Skeletal muscle tissue (tissue), 4 donors: ENCODE results near the gene CUEDC1. TPM values are rescaled to one million over a fixed set of nuclear protein-coding genes. Genes with fewer than 3 reads are reported as not detected.

ENCODE experiments used
- H3K27ac ChIP-seq: one replicate; pipeline ENCODE4 v1.7.0; 2013; ENCODE audit warnings: mild to moderate bottlenecking, low read depth, low read length, inconsistent platforms
- H3K27me3 ChIP-seq, 3 donors: one replicate each; pipeline ENCODE4 v1.7.0; 2013; ENCODE audit warnings: low read length in 3 of 3; ENCODE audit not compliant: control insufficient read depth in 3 of 3, insufficient read depth in 3 of 3
- H3K36me3 ChIP-seq, 3 donors: one replicate each; pipeline ENCODE4 v1.7.0; 2013; ENCODE audit warnings: low read length in 3 of 3; ENCODE audit not compliant: control insufficient read depth in 3 of 3, insufficient read depth in 3 of 3
- H3K4me1 ChIP-seq, 3 donors: one replicate each; pipeline ENCODE4 v1.7.0; 2013; ENCODE audit warnings: low read length in 3 of 3, mild to moderate bottlenecking in 3 of 3; ENCODE audit not compliant: control insufficient read depth in 3 of 3, insufficient read depth in 3 of 3
- H3K4me3 ChIP-seq, 3 donors: one replicate each; pipeline ENCODE4 v1.7.0; 2013; ENCODE audit warnings: low read length in 3 of 3
- H3K9ac ChIP-seq, 3 donors: one replicate each; pipeline ENCODE4 v1.7.0; 2013; ENCODE audit warnings: low read length in 3 of 3, mild to moderate bottlenecking in 3 of 3, moderate library complexity in 2 of 3, low read depth in 1 of 3
- H3K9me3 ChIP-seq, 3 donors: one replicate each; pipeline ENCODE4 v1.7.0; 2013; ENCODE audit warnings: low read length in 3 of 3; ENCODE audit not compliant: control insufficient read depth in 3 of 3
- total RNA-seq: library from RNA; depleted of rRNA; stranded (reverse); fragments of >200 nt; gene quantifications from one replicate; pipeline ENCODE4 v1.2.3, GENCODE V29; 2014
- donor health status: Osteomylitis.

CUEDC1 gene
- total RNA-seq, 1 donor from 2014 or later, result 10.4 TPM

DNA sequence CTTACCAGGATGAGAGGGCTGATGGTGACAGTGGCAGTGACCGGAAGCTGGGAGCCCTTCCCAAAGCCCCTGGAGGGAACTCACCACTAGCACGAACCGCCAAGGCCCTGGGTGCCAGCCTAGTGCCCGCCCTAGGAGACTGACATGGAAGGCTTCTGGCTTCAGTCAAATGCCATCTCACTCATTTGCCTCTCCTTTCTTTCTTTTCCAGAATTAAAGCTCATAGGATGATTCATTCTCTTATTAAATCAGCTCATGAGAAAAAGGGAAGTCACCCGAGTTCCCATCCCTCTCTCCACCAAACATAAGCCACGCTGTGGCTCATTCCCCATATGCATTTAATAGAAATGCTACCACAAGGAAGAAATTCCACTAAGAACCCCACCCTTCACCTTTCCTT is 12.1 kb downstream of the CUEDC1 start:
- peak overlapping the region; percentile 25 for H3K27ac ChIP-seq
- no peak overlapping the region for H3K4me3 ChIP-seq
- no peaks in the 10 kb centered on the region for H3K27me3 ChIP-seq
- H3K36me3 ChIP-seq, result no peaks in the 10 kb centered on the region
- peaks cover 64 to 76% (median 72%) of the 10 kb centered on the region in 3 donors for H3K4me1 ChIP-seq
- peak overlapping the region in 2 of 3 donors; percentile 4 to 16 for H3K9ac ChIP-seq
- H3K9me3 ChIP-seq, result no peaks in the 10 kb centered on the region

DNA sequence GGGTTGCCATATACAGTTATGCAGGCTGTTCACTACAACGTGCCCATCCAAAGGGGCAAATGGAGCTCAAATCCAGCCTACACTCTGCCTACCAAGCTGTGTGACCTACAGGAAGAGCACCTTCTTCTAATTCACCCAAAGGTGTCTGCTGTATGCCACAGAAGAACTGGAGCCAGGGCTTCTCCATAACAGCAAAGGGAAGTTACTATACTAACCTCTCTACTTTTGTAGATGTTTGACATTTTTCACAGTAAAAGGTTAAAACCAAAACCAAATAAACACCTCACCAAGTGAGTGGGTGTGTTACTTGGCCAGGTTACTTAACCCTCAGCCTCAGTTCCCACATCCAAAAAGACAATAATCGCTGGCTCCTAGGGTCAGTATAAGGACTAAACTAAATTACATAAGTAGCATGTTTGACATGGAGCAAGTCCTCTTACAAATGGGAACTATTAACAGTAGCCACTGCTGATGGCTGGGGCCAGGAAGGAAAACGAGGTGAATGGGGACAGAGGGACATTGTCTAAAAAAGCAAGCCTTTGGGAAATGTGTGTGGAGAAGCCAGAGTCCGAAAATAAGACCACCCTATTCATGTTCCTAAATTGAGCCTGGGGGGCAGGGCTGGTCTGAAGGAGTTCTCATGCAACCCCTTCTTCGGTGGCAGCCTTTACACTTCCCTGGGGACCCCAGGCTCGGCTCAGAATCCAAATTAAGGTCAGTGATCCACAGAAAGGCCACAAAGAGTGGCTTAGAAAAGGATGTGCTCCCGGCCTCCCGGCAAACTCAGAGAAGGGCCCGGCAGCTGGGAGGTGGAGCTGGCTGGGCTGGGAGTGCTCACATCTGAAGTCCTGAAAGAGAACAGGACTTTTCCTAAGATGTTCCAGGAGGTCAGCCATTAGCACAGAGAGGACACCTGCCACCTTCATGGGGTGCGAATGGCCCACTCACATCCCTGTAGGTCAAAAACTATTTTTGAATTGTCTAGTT is 13.5 kb downstream of the CUEDC1 start:
- Histone ChIP-seq H3K4me3 (no peak overlapping the region), H3K27me3 (no peaks in the 10 kb centered on the region), H3K4me1 (peaks cover 73 to 75% (median 74%) of the 10 kb centered on the region in 3 donors), H3K27ac (peak overlapping the region; percentile 25), H3K9me3 (no peaks in the 10 kb centered on the region), H3K9ac (peak overlapping the region in 1 of 3 donors; percentile 65), H3K36me3 (no peaks in the 10 kb centered on the region)

DNA sequence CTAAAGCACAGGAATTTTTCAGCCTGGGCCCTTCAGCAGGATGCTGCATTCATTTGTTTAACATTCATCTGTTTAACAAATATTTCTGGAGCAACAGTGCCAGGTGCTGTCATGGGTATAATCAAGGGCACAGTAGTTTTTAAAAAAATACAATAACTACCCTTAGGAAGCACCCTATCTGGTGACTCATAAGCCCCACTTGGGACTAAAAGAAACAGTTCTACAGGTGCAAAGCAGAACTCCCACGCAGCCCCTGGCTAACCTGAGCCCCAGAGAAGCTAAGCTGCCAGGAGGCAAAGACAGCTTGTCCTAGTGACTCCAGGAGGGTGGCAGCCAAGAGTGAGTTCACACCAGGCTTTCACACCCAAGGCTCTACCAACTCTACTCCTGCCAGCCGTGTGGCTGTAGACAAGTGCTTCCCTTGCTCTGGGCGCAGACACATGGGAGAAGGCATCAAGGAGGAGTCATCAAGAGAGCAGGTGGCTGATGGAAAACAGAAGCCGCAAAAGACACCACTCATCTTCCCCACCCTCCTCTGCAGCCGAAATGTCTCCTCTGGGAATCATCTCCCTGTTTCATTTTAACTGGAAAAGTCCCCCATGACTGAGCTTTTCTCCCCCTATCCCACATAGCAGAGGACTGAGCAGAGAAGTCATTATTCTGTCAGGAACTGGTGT is 14.4 kb downstream of the CUEDC1 start:
- H3K4me3 ChIP-seq, result peak overlapping the region in 1 of 3 donors; percentile 23
- peak overlapping the region; percentile 25 for H3K27ac ChIP-seq
- peak overlapping the region in 1 of 3 donors; percentile 65 for H3K9ac ChIP-seq
- peaks cover 73 to 75% (median 74%) of the 10 kb centered on the region in 3 donors for H3K4me1 ChIP-seq
- H3K36me3 ChIP-seq, result no peaks in the 10 kb centered on the region
- H3K9me3 ChIP-seq, result no peaks in the 10 kb centered on the region
- H3K27me3 ChIP-seq, result no peaks in the 10 kb centered on the region

DNA sequence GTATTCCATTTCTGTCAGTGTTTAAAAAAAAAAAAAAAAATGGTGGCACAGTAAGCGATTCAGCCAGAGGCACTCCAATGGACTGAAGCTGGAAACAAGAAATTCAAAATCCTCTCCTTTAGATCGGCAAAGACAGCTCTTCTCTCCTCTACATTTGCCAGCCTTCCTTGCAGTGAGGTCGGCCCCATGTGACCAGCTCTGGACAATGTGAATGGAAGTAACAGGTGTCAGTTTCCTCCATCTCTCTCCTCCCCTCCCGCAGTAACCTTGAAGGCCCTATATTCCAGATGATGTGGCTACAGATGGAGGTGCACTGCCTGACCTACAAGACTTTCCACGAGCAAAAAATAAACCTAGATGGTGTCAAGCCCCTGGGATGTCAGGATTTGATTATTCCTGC is 15.0 kb downstream of the CUEDC1 start:
- H3K9ac ChIP-seq, result peak overlapping the region in 1 of 3 donors; percentile 65

DNA sequence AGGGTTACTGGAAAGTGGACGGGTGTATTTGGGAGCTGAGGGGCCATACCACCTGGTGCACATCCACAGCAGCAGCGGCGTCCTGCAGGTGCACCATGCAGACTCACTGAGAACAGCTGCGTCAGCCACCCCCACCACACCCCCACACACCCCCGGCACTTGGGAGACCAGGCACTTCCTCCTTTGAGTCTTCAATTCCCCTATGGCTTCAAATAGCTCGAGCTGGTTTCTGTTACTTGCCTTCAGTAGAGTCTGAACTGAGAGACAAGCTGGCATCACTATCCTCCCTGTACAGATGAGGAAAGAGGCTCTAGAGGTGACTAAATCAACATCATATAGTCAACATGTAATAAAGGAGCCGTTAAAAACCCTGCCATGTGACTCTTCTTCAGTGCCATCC is 15.4 kb downstream of the CUEDC1 start:
- H3K27me3 ChIP-seq, result no peaks in the 10 kb centered on the region
- H3K9ac ChIP-seq, result peak overlapping the region in 2 of 3 donors; percentile 18 to 24
- no peaks in the 10 kb centered on the region for H3K36me3 ChIP-seq
- peak overlapping the region; percentile 25 for H3K27ac ChIP-seq
- H3K4me3 ChIP-seq, result peak overlapping the region; percentile 20 to 38 (median 22)
- peaks cover 78 to 82% (median 81%) of the 10 kb centered on the region in 3 donors for H3K4me1 ChIP-seq
- H3K9me3 ChIP-seq, result no peaks in the 10 kb centered on the region

More for the DNA sequence above, 15.0 kb downstream of the CUEDC1 start:
- no peaks in the 10 kb centered on the region for H3K9me3 ChIP-seq
- peaks cover 77 to 80% (median 79%) of the 10 kb centered on the region in 3 donors for H3K4me1 ChIP-seq
- H3K36me3 ChIP-seq, result no peaks in the 10 kb centered on the region
- H3K27me3 ChIP-seq, result no peaks in the 10 kb centered on the region
- peak overlapping the region; percentile 25 for H3K27ac ChIP-seq
- H3K4me3 ChIP-seq, result peak overlapping the region; percentile 13 to 38 (median 20)

DNA sequence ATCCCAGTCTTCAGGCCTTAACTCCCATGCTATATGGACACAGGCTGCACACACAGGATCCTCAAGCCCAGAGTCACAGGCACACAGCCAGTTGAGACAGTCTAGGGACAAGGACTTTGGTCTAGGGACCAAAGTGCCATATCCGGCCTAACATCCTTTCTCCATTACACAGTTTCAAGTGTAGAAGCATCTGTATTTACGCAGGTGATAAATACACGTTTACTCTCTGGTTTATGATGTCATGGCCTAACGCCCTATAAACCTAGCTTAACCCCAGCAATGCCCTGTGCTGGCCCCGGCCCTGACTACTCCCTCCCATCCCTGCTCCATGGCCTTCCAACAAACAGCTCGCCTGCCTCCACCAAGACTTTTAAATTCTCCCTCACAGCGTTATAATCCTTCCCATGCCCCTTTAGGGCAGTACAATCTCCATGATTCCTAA is 17.1 kb downstream of the CUEDC1 start:
- peak overlapping the region; percentile 26 to 65 (median 47) for H3K9ac ChIP-seq
- no peaks in the 10 kb centered on the region for H3K36me3 ChIP-seq
- no peak overlapping the region for H3K4me3 ChIP-seq
- no peaks in the 10 kb centered on the region for H3K9me3 ChIP-seq
- H3K27ac ChIP-seq, result no peak overlapping the region
- H3K4me1 ChIP-seq, result peaks cover 76 to 80% (median 79%) of the 10 kb centered on the region in 3 donors
- no peaks in the 10 kb centered on the region for H3K27me3 ChIP-seq

DNA sequence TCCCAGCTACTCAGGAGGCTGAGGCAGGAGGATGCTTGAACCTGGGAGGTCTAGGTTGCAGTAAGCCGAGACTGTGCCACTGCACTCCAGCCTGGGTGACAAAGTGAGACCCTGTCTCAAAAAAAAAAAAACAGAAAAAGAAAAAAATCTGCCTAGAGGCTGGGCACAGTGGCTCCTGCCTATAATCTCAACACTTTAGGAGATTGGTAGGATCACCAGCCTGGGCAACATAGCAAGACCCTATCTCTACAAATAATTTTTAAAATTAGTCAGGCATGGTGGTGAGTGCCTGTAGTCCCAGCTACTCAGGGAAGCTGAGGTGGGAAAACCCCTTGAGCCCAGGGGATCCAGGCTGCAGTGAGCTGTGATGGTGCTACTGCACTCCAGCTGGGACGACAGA is 17.7 kb downstream of the CUEDC1 start:
- Histone ChIP-seq H3K36me3 (no peaks in the 10 kb centered on the region), H3K4me3 (peak overlapping the region in 1 of 3 donors; percentile 14), H3K9me3 (no peaks in the 10 kb centered on the region), H3K27ac (peak overlapping the region; percentile 83), H3K4me1 (peaks cover 79 to 82% (median 82%) of the 10 kb centered on the region in 3 donors), H3K27me3 (no peaks in the 10 kb centered on the region), H3K9ac (no peak overlapping the region)

DNA sequence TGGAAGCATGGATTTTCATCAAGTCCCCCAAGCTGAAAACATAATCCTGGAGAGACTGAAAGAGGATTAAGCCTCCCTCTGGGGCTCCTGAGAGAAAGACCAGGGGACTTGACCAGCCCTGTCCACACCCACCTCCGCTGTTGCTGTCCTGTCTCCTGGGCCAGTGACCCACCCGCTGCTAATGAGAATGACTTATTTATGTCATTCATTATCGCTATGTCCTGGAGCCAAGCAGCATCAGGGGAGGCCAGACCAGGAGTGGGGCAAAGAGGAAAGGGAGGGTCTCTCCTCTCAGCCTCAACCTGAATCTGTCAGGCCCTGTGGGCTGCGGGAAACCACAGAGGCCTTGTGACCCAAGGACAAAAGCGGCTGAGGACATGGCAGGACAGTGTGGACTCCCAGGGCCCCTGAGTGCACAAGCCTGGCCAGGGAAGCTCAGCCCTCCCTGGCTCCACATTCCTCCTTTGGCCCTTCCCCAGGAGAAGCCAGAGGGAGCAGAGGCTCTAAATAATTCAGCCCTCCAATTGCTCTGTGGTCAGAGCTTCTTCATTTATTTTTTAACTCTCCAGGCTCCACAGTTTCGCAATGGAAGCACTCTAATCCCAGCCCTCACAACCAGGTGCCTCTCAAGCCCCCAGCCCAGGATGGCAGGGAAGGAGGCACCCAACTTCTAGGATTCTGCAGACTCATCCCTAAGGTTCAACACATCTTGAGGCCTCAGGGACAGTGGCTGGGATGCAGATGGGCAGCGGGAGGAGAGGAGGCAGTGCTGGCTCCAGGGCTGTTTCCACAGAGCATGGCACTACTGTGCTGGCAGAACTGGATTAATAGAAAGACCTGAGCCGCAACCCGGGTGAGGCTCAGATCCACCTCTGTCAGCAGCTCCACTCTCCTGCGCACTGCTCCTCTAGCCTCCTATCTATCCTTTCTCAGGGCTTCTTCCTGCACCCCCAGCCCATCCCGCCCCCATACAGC is 19.1 kb downstream of the CUEDC1 start:
- Histone ChIP-seq H3K9ac (peak overlapping the region; percentile 69 to 82 (median 80)), H3K4me1 (peaks cover 77 to 80% (median 78%) of the 10 kb centered on the region in 3 donors), H3K9me3 (no peaks in the 10 kb centered on the region), H3K27ac (peak overlapping the region; percentile 83), H3K27me3 (no peaks in the 10 kb centered on the region), H3K4me3 (peak overlapping the region; percentile 23 to 45 (median 38)), H3K36me3 (no peaks in the 10 kb centered on the region)

DNA sequence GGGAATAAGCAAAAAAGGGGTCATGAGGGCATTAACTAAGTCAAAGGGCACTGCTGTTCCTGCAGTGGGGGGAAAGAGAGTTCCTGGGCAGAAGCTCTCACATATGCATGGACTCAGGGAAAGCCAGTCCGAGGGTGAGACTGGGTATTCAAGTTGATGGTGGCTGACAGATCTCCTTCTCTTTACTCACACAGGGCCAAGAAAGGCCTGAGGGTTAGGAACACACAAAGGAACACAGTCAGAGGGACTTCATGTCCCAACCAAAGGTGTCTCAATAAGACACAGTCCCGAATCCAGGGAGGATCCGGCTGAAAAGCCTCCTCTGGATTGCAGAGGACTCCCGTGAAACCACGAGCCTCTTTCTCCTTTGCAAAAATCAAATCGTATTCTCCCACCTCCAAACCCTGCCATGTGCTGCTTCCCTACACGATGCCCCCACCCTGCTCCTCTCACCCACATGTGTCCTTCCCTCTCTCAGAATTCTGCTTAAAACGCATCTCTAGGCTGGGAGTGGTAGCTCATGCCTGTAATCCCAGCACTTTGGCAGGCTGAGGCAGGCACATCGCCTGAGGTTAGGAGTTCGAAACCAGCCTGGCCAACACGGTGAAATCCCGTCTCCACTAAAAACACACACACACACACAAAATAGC is 23.6 kb downstream of the CUEDC1 start:
- Histone ChIP-seq H3K9me3 (no peaks in the 10 kb centered on the region), H3K27me3 (no peaks in the 10 kb centered on the region), H3K9ac (peak overlapping the region in 2 of 3 donors; percentile 49 to 57), H3K4me3 (no peak overlapping the region), H3K27ac (no peak overlapping the region), H3K4me1 (peaks cover 79 to 82% (median 82%) of the 10 kb centered on the region in 3 donors), H3K36me3 (no peaks in the 10 kb centered on the region)
